ENCODE measurements around the gene TBCD. TPM values are rescaled to one million over a fixed set of nuclear protein-coding genes. Genes with fewer than 3 reads are reported as not detected.

TBCD gene
- polyA plus RNA-seq, 3 donors = 68.4 to 88.6 (median 83.1) TPM

GRCh38 chr17:82788206-82789001 lies 36.5 kb downstream of the TBCD start:
- no peak for DNase-seq

GRCh38 chr17:82789051-82789592 lies 37.3 kb downstream of the TBCD start:
- no peak for DNase-seq

GRCh38 chr17:82789806-82790205 lies 37.9 kb downstream of the TBCD start:
- DNase-seq = no peak

- DNase-seq = no peak
These were observed 38.5 kb downstream of the TBCD start for GRCh38 chr17:82790391-82790790.

GRCh38 chr17:82791532-82791931 lies 39.7 kb downstream of the TBCD start:
- peak; percentile 81 for DNase-seq

GRCh38 chr17:82793974-82794630 lies 42.2 kb downstream of the TBCD start:
- no peak for DNase-seq

- no peak for DNase-seq
These were observed 43.1 kb downstream of the TBCD start for GRCh38 chr17:82794781-82795482.

- DNase-seq = no peak
These were observed 43.8 kb downstream of the TBCD start for GRCh38 chr17:82795615-82796014.

- no peak for DNase-seq
These were observed 45.2 kb downstream of the TBCD start for GRCh38 chr17:82797061-82797460.

GRCh38 chr17:82798752-82799151 lies 46.9 kb downstream of the TBCD start:
- no peak for DNase-seq

- DNase-seq = no peak
These were observed 47.7 kb downstream of the TBCD start for GRCh38 chr17:82799591-82799990.

GRCh38 chr17:82800885-82801284 lies 49.0 kb downstream of the TBCD start:
- DNase-seq = no peak

GRCh38 chr17:82801377-82801970 lies 49.6 kb downstream of the TBCD start:
- DNase-seq = no peak

- DNase-seq = no peak
These were observed 50.4 kb downstream of the TBCD start for GRCh38 chr17:82802075-82802780.

GRCh38 chr17:82803185-82803584 lies 51.3 kb downstream of the TBCD start:
- DNase-seq = no peak

GRCh38 chr17:82803606-82804005 lies 51.7 kb downstream of the TBCD start:
- DNase-seq = no peak

- DNase-seq = no peak
These were observed 52.8 kb downstream of the TBCD start for GRCh38 chr17:82804442-82805191.

- DNase-seq = no peak
These were observed 53.4 kb downstream of the TBCD start for GRCh38 chr17:82805254-82805653.

- DNase-seq = no peak
These were observed 54.0 kb downstream of the TBCD start for GRCh38 chr17:82805823-82806222.

- no peak for DNase-seq
These were observed 54.8 kb downstream of the TBCD start for GRCh38 chr17:82806645-82807044.

GRCh38 chr17:82807101-82807500 lies 55.2 kb downstream of the TBCD start:
- no peak for DNase-seq
